Mucosa of stomach (tissue), 1 donor: ENCODE measurements around the gene RTN4R.

ENCODE experiments used
- H3K27me3 ChIP-seq: one replicate; pipeline ENCODE4 v1.7.0; 2013; ENCODE audit warnings: mild to moderate bottlenecking, low read length; ENCODE audit not compliant: control insufficient read depth, insufficient read depth
- H3K36me3 ChIP-seq: one replicate; pipeline ENCODE4 v1.7.0; 2013; ENCODE audit warnings: low read length; ENCODE audit not compliant: control insufficient read depth, insufficient read depth
- H3K4me1 ChIP-seq: one replicate; pipeline ENCODE4 v1.7.0; 2013; ENCODE audit warnings: mild to moderate bottlenecking, low read length; ENCODE audit not compliant: control insufficient read depth, insufficient read depth
- H3K4me3 ChIP-seq: one replicate; pipeline ENCODE4 v1.7.0; 2013; ENCODE audit warnings: low read length
- H3K9ac ChIP-seq: one replicate; pipeline ENCODE4 v1.7.0; 2013; ENCODE audit warnings: mild to moderate bottlenecking, low read length, moderate library complexity
- H3K9me3 ChIP-seq: one replicate; pipeline ENCODE4 v1.7.0; 2013; ENCODE audit warnings: mild to moderate bottlenecking, low read length, moderate library complexity; ENCODE audit not compliant: control insufficient read depth
- donor health status: Pancreatic carcinoma.

Gene RTN4R

GRCh38 chr22:20251491-20251890, 16.6 kb downstream of the RTN4R start:
- Histone ChIP-seq H3K4me3 (no peak overlapping the region), H3K9ac (no peak overlapping the region), H3K9me3 (no peaks in the 10 kb centered on the region), H3K27me3 (no peaks in the 10 kb centered on the region), H3K4me1 (no peaks in the 10 kb centered on the region), H3K36me3 (no peaks in the 10 kb centered on the region)

GRCh38 chr22:20249797-20250354, 18.2 kb downstream of the RTN4R start:
- Histone ChIP-seq H3K4me3 (no peak overlapping the region), H3K9me3 (no peaks in the 10 kb centered on the region), H3K4me1 (no peaks in the 10 kb centered on the region), H3K9ac (no peak overlapping the region), H3K27me3 (no peaks in the 10 kb centered on the region), H3K36me3 (no peaks in the 10 kb centered on the region)

- Histone ChIP-seq H3K9ac (no peak overlapping the region), H3K4me1 (peaks cover 7% of the 10 kb centered on the region), H3K36me3 (no peaks in the 10 kb centered on the region), H3K9me3 (no peaks in the 10 kb centered on the region), H3K4me3 (no peak overlapping the region), H3K27me3 (no peaks in the 10 kb centered on the region)
Observed at GRCh38 chr22:20248461-20248978, 19.6 kb downstream of the RTN4R start.

GRCh38 chr22:20247608-20248171, 20.4 kb downstream of the RTN4R start:
- H3K27me3 ChIP-seq = no peaks in the 10 kb centered on the region
- no peak overlapping the region for H3K9ac ChIP-seq
- no peaks in the 10 kb centered on the region for H3K36me3 ChIP-seq
- H3K9me3 ChIP-seq = no peaks in the 10 kb centered on the region
- H3K4me3 ChIP-seq = no peak overlapping the region
- peaks cover 12% of the 10 kb centered on the region for H3K4me1 ChIP-seq

GRCh38 chr22:20247010-20247505, 21.1 kb downstream of the RTN4R start:
- Histone ChIP-seq H3K4me3 (no peak overlapping the region), H3K9ac (no peak overlapping the region), H3K4me1 (peaks cover 12% of the 10 kb centered on the region), H3K9me3 (no peaks in the 10 kb centered on the region), H3K27me3 (no peaks in the 10 kb centered on the region), H3K36me3 (no peaks in the 10 kb centered on the region)

GRCh38 chr22:20246368-20247009, 21.6 kb downstream of the RTN4R start:
- peaks cover 12% of the 10 kb centered on the region for H3K4me1 ChIP-seq
- no peaks in the 10 kb centered on the region for H3K36me3 ChIP-seq
- H3K9me3 ChIP-seq = no peaks in the 10 kb centered on the region
- no peaks in the 10 kb centered on the region for H3K27me3 ChIP-seq
- no peak overlapping the region for H3K9ac ChIP-seq
- H3K4me3 ChIP-seq = no peak overlapping the region

- H3K4me3 ChIP-seq = no peak overlapping the region
- H3K9me3 ChIP-seq = no peaks in the 10 kb centered on the region
- no peaks in the 10 kb centered on the region for H3K36me3 ChIP-seq
- peak overlapping the region; percentile 15 for H3K9ac ChIP-seq
- no peaks in the 10 kb centered on the region for H3K27me3 ChIP-seq
- H3K4me1 ChIP-seq = peaks cover 12% of the 10 kb centered on the region
Observed at GRCh38 chr22:20245577-20246367, 22.3 kb downstream of the RTN4R start.

GRCh38 chr22:20244691-20245576, 23.2 kb downstream of the RTN4R start:
- Histone ChIP-seq H3K4me1 (peaks cover 12% of the 10 kb centered on the region), H3K4me3 (no peak overlapping the region), H3K9me3 (no peaks in the 10 kb centered on the region), H3K27me3 (no peaks in the 10 kb centered on the region), H3K9ac (no peak overlapping the region), H3K36me3 (no peaks in the 10 kb centered on the region)

- H3K4me1 ChIP-seq = peaks cover 12% of the 10 kb centered on the region
- no peaks in the 10 kb centered on the region for H3K27me3 ChIP-seq
- H3K9me3 ChIP-seq = no peaks in the 10 kb centered on the region
- no peaks in the 10 kb centered on the region for H3K36me3 ChIP-seq
- H3K9ac ChIP-seq = no peak overlapping the region
- no peak overlapping the region for H3K4me3 ChIP-seq
Observed at GRCh38 chr22:20244250-20244648, 23.9 kb downstream of the RTN4R start.

GRCh38 chr22:20243537-20244249, 24.4 kb downstream of the RTN4R start:
- H3K9me3 ChIP-seq = no peaks in the 10 kb centered on the region
- H3K27me3 ChIP-seq = no peaks in the 10 kb centered on the region
- H3K4me1 ChIP-seq = peaks cover 12% of the 10 kb centered on the region
- H3K9ac ChIP-seq = no peak overlapping the region
- no peaks in the 10 kb centered on the region for H3K36me3 ChIP-seq
- H3K4me3 ChIP-seq = no peak overlapping the region

GRCh38 chr22:20243176-20243536, 25.0 kb downstream of the RTN4R start:
- Histone ChIP-seq H3K27me3 (no peaks in the 10 kb centered on the region), H3K36me3 (no peaks in the 10 kb centered on the region), H3K4me3 (no peak overlapping the region), H3K9ac (no peak overlapping the region), H3K4me1 (peaks cover 12% of the 10 kb centered on the region), H3K9me3 (no peaks in the 10 kb centered on the region)
